H7 (cell line): Measurements from ENCODE around the gene OR52B2. TPM values are rescaled to one million over a fixed set of nuclear protein-coding genes. Genes with fewer than 3 reads are reported as not detected.
"Not testable (repeated sequence)": the region's sequence is repeated elsewhere in the genome, so short reads cannot be mapped to it uniquely, and the experiment has no call there.

Source experiments
- DNase-seq: peaks from one replicate; pipeline ENCODE4 v3.0.0; 2012
- H3K27me3 ChIP-seq: 2 replicates; pipeline ENCODE4 v1.6.0; 2011; ENCODE audit warnings: mild to moderate bottlenecking, low read length; ENCODE audit not compliant: control insufficient read depth, insufficient read depth
- H3K36me3 ChIP-seq: replicated peaks from 2 replicates; pipeline ENCODE4 v1.5.1; 2011; ENCODE audit warnings: low read length; ENCODE audit not compliant: control insufficient read depth, insufficient read depth
- H3K4me3 ChIP-seq: 2 replicates; pipeline ENCODE4 v1.5.1; 2011; ENCODE audit warnings: low read depth, mild to moderate bottlenecking, control low read depth, low read length, moderate library complexity; ENCODE audit not compliant: insufficient read depth
- total RNA-seq: library from RNA; depleted of rRNA; stranded (reverse); fragments of >200 nt; shearing (Covaris generic); gene quantifications from 2 replicates; pipeline ENCODE4 v1.2.3, GENCODE V29; 2014

Gene OR52B2
- total RNA-seq, 1 experiment from 2014 or later: not detected

DNA sequence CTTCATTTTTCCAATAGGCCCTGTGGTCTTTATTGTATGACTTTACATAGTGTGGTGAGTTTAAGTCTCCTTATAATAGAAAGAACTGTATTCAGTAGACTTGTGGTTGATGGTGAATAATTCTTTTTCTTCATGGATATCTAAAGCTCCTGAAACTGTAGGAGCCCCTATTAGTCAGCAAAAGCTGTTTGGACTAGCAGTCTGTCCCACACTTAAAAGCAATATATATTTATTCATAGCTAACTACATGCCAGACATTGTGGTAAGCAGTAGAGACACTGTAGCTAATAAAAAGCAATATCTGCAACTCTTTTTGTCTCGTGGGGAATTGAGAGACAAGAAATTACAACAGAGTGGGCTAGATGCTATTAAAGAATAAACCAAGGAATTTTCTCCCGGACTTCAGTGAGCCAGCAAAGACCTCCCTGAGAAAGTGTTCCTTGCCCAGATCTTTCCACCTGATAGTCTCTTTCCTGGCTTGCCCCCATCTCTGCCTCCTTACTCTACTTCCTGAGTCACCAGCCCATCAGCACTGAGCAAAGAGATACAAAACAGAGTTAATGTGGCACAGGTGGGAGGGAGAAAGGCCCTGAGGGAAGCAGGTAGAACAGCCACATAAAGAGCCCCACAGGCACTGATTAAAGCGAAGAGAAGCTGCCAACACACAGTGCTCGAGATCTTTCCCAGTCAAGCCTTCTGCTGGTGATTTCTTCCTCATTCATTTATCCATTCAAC, 27.5 kb upstream of the OR52B2 start:
- no peak for DNase-seq
- Histone ChIP-seq H3K4me3 (no peak overlapping the region), H3K36me3 (no peaks in the 10 kb centered on the region), H3K27me3 (no peaks in the 10 kb centered on the region)

DNA sequence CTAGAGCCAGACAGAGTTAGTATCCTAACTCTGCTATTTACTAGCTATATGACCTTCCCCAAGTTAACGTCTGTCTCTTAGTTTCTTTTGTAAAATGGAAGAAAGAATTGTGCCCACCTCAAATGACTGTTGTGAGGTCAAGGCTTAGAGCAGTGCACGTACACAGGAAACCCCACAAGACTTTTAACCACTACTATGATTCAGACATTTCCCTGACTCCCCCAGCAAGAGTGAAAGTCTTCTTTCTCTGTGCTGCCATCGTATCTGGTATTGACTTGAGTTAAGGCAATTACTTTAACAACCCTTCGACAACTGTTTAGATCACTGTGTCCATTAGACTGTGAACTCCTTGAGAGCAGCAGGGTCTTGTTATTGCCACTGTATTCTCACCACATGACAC, 26.3 kb upstream of the OR52B2 start:
- no peak for DNase-seq

DNA sequence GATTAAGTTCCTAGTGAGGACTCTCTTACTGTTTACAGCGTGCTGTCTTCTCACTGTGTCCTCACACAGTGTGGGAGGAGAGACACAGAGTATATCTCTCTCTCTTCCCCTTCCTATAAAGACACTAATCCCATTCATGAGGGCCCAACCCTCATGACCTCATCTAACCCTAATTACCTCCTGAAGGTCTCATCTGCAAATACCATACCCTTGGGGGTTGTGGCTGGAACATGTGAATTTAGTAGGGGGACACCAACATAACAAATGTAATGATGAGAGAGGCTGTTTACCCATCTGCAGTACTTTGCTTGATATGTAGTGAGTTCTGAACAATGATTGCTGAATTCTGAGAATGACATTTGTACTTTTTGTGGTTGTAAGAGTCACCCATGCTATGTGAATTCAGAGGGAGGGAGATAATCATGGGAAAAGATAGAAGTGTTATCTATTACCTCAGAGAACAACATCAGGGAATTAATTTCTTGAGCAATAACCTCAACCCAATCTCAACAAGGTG, 24.0 kb upstream of the OR52B2 start:
- Histone ChIP-seq H3K36me3 (no peaks in the 10 kb centered on the region), H3K27me3 (no peaks in the 10 kb centered on the region), H3K4me3 (no peak overlapping the region)
- no peak for DNase-seq

More for the DNA sequence above, 26.3 kb upstream of the OR52B2 start:
- H3K27me3 ChIP-seq: no peaks in the 10 kb centered on the region
- H3K36me3 ChIP-seq: no peaks in the 10 kb centered on the region
- H3K4me3 ChIP-seq: no peak overlapping the region

DNA sequence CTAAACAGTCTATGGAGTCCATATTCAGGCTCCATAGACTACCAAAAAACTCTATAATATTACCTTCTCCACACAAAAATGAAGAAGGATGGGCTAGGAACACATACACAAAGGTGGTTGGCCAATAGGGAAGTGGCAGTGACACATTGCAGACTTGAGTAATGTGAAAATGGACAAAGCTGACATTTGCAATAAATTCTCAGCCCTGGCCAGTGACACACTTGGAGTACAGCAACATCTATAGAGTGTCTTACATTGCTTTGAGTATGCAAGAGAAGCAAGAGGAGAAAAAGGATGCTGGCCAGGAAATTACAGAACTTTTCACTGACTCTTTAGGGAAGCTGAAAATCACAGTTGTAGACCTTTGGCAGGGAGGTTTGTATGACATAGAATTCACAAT, 21.6 kb upstream of the OR52B2 start:
- Histone ChIP-seq H3K27me3 (no peaks in the 10 kb centered on the region), H3K4me3 (no peak overlapping the region), H3K36me3 (no peaks in the 10 kb centered on the region)
- no peak for DNase-seq

DNA sequence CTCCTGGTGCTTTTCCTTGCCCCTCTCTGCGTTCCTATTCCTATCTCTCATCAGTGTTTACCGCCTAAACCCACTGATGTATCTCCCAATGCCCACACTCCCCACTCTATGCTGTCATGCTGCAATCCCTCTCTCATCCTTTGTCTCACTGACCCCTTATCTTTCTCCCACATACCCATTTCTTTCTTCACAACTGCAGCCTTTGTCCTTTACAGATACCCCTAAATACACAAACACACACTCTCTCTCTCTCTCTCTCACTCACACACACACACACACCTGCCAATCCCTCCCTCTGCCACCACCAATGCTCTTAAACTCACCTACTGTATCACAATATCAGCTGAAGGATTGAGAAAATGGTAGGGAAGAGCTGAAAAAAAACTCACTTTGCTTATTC, 5.3 kb upstream of the OR52B2 start:
- no peaks in the 10 kb centered on the region for H3K36me3 ChIP-seq
- no peaks in the 10 kb centered on the region for H3K27me3 ChIP-seq
- no peak overlapping the region for H3K4me3 ChIP-seq
- no peak for DNase-seq

DNA sequence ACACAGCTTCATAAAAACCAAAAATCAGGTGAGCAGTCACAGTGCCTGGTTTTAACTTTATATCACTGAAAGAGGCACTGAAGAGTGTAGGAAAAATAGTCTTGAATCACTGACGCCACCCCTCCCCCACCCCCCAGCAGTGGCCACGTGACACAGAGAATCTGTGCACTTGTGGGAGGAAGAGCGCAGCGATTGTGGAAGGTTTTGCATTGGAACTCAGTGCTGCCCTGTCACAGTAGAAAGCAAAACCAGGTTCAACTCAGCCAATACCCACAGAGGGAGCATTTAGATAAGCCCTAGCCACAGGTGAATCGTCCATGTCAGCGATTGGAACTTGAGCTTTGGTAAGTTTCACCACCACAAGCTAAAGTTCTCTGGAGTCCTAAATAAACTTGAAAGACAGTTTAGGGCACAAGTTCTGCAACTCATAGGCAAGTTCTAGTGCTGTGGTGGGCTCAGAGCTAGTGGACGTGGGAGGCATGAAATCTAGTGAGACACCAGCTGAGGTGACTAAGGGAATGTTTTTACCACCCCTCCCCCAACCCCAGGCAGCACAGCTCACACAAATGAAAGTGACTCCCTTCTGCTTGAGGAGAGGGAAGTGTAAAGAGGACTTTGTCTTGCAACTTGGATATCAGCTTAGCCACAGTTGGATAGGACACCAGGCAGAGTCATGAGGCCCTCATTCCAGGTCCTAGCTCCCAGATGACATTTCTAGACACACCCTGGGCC, 13.3 kb downstream of the OR52B2 start:
- no peaks in the 10 kb centered on the region; the same call in 1 of the 2 replicates for H3K27me3 ChIP-seq
- no peak overlapping the region for H3K4me3 ChIP-seq
- no peaks in the 10 kb centered on the region for H3K36me3 ChIP-seq
- no peak for DNase-seq

DNA sequence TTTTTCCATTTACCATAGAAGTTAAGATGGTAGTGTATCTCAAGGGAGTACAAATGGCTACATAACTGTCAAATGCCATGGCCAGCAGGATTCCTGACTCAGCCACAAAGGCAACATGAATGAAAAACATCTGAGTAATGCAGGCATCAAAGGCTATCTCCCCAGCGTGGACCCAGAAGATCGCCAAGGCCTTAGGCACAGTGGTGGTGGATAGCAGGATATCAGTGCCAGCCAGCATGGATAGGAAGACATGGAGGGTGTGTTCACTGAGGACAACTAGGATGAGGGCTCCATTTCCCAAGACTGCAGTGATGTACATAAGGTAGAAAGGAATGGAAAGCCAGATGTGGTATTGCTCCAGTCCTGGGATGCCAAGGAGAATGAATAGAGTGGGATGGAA, 18.0 kb downstream of the OR52B2 start:
- H3K36me3 ChIP-seq: no peaks in the 10 kb centered on the region
- DNase-seq: no peak
- H3K4me3 ChIP-seq: no peak overlapping the region
- H3K27me3 ChIP-seq: no peaks in the 10 kb centered on the region

DNA sequence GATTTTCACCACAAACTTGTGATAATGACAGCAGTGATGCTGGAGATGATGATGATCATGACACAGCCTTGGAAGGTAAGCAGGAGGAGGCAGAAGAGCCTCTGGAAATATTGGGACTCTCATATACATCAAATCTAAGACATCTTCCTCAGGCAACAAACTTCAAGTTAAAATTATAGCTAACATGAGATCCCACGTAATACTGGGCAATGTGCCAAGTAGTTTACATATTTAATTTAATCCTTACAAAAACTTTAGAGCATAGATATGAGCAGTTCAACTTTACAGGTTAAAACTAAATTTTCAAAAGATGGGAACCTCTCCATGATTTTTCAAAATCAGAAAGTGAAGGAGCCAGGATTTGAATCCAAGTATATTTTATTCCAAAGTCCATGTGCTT, 19.0 kb downstream of the OR52B2 start:
- H3K4me3 ChIP-seq: no peak overlapping the region
- DNase-seq: no peak
- H3K36me3 ChIP-seq: no peaks in the 10 kb centered on the region
- no peaks in the 10 kb centered on the region for H3K27me3 ChIP-seq

DNA sequence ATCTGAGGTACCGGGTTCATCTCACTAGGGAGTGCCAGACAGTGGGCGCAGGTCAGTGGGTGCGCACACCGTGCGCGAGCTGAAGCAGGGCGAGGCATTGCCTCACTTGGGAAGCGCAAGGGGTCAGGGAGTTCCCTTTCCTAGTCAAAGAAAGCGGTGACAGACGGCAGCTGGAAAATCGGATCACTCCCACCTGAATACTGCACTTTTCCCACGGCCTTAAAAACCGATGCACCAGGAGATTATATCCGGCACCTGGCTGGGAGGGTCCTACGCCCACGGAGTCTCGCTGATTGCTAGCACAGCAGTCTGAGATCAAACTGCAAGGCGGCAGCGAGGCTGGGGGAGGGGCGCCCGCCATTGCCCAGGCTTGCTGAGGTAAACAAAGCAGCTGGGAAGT, 26.4 kb downstream of the OR52B2 start:
- H3K36me3 ChIP-seq, DNase-seq, H3K27me3 ChIP-seq: not testable (repeated sequence)

DNA sequence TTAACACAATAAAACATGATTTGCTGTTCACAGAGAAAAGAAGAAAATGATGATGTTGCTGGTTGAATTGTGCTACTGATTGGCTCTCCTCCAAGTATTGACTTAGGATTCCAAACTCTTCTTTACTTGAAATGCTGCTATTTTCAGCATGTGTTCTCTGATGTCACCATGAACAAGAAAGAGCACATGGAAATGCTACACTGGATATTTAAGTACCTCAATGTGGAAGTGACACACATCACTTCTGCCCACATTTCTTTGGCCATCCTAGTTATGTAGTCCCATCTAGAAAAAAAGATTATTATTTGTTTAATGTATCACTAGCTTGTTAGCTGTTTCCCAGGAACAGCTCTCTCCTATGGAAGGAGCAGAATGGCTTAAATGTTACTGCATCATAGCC, 27.2 kb downstream of the OR52B2 start:
- no peaks in the 10 kb centered on the region for H3K36me3 ChIP-seq
- H3K27me3 ChIP-seq: no peaks in the 10 kb centered on the region
- DNase-seq: no peak
- H3K4me3 ChIP-seq: no peak overlapping the region

More for the DNA sequence above, 26.4 kb downstream of the OR52B2 start:
- H3K4me3 ChIP-seq: peak overlapping the region; percentile 40

DNA sequence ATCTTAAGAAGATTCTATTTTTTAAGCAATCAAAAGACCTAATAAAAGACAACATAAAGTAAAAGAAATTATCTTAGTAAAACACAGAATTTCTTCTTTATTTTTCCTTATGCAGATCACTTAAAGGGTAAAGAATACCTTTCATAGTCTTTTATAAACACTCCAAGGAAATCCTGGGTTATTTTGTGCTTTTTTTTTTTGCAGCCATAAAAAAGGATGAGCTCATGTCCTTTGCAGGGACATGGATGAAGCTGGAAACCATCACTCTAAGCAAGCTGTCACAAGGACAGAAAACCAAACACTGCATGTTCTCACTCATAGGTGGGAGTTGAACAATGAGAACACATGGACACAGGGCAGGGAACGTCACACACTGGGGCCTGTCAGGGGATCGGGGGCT, 34.2 kb downstream of the OR52B2 start:
- not testable (repeated sequence) for H3K36me3 ChIP-seq, H3K27me3 ChIP-seq, DNase-seq

DNA sequence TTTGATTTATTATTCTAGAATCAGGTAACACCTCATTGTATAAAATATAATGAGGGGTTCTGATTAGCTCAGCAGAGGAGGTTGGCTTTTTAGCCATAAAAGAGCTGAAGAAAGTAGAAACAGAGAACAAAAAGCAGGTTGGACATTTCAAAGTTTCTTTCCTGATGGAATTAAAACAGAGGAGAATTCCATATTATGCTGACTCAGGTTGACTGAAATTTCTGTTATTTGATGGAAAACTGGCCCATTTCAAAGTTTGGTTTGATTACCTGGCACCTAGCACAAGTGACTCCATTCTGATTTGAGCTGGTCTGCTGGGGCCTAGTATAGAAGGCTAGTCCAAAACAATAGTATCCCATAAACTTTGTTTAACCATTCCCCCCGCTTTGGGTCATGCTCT, 37.7 kb downstream of the OR52B2 start:
- Histone ChIP-seq H3K27me3 (no peaks in the 10 kb centered on the region; the same call in 1 of the 2 replicates), H3K4me3 (no peak overlapping the region), H3K36me3 (no peaks in the 10 kb centered on the region)
- no peak for DNase-seq

More for the DNA sequence above, 34.2 kb downstream of the OR52B2 start:
- H3K4me3 ChIP-seq: not testable (repeated sequence)

DNA sequence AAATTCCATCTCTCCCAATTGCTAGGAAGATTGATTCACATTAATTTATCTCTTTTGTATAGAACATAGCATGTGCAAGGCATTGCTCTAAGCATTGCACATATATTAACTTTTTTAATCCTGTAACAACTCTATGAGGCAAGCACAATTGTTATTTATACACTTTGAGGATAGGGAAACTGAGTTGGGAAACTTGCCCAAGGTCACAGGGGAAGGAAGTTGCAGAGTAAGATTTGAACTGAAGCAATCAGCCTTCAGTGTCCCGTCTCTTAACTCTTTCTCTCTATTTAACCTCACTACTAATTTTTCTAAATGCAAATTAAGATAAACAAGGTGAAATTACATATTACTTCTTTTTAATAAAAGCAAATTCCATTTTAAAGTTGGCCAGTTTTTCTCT, 40.5 kb downstream of the OR52B2 start:
- Histone ChIP-seq H3K36me3 (no peaks in the 10 kb centered on the region), H3K27me3 (no peaks in the 10 kb centered on the region), H3K4me3 (no peak overlapping the region)
- no peak for DNase-seq

DNA sequence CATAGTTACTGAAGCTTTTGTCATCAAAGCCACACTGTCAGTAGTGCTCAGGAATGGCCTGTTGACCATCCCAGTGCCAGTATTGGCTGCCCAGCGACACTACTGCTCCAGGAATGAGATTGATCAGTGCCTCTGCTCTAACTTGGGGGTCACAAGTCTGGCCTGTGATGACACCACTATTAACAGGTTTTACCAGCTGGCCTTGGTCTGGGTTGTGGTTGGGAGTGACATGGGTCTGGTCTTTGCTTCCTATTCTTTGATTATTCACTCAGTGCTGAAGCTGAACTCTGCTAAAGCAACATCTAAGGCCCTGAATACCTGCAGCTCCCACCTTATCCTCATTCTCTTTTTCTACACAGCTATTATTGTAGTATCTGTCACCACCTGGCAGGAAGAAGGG, 41.1 kb downstream of the OR52B2 start:
- no peaks in the 10 kb centered on the region for H3K27me3 ChIP-seq
- no peak for DNase-seq
- H3K4me3 ChIP-seq: no peak overlapping the region
- H3K36me3 ChIP-seq: no peaks in the 10 kb centered on the region

DNA sequence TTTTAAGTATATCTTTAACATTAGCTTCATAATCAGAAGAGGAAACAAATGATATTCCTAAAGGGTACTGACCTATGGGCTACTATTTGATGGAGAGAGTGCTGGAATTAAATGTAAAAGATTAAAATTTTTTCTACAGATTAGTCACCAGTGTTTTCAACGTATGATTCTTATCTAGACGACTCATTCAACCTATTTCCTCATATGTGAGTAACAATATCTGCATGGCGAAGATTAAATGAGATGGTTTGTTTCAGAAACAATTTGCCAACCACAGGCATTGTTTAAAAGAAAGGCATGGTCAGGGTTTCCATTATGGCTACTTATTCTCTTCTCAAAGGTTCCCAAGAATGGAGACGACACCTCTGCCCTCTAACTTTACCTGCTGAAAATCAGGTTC, 42.2 kb downstream of the OR52B2 start:
- Histone ChIP-seq H3K27me3 (no peaks in the 10 kb centered on the region), H3K36me3 (no peaks in the 10 kb centered on the region), H3K4me3 (no peak overlapping the region)
- no peak for DNase-seq
